IPS-18c (cell line): ENCODE measurements around the gene CUEDC2.
"Not testable (repeated sequence)": the region's sequence is repeated elsewhere in the genome, so short reads cannot be mapped to it uniquely, and the experiment has no call there.

Experiments used
- H3K4me3 ChIP-seq: 2 replicates; pipeline ENCODE4 v1.7.0; 2013; ENCODE audit warnings: low read depth, mild to moderate bottlenecking, low read length, moderate library complexity; ENCODE audit not compliant: insufficient read depth
- H3K9me3 ChIP-seq: one replicate; pipeline ENCODE4 v1.6.1; 2013; ENCODE audit warnings: mild to moderate bottlenecking, low read length, moderate library complexity; ENCODE audit not compliant: control insufficient read depth, insufficient read depth

CUEDC2 gene

GRCh38 chr10:102458656-102459055 lies 26.3 kb upstream of the CUEDC2 start:
- H3K9me3 ChIP-seq, result no peaks in the 10 kb centered on the region
- no peak overlapping the region for H3K4me3 ChIP-seq

DNA sequence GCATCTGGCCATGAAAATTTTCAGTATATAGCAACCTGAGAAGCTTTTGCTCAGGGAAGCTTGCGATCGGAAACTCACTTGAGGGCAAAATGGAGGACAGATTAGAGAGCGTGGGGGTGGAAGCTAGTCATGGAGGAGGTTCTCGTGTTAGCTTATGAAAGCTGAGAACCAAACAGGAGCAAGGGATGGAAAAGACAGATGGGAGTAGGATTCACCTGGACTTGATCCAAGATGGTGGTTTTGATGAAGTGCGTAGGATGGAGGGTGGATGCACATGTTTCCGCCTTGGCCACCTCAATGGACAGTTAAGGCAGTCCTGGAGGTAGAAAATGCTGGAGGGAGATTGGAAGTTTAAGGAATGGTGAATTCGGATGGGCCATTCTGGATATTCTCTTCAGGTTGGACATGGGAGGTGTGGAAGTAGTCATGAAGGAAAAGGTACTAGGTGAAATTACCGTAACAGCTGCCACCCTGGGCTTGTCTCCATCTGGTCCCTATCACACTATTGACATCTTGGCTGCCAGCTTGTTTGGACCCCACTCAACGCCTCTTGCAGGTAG lies 25.3 kb upstream of the CUEDC2 start:
- no peaks in the 10 kb centered on the region for H3K9me3 ChIP-seq

DNA sequence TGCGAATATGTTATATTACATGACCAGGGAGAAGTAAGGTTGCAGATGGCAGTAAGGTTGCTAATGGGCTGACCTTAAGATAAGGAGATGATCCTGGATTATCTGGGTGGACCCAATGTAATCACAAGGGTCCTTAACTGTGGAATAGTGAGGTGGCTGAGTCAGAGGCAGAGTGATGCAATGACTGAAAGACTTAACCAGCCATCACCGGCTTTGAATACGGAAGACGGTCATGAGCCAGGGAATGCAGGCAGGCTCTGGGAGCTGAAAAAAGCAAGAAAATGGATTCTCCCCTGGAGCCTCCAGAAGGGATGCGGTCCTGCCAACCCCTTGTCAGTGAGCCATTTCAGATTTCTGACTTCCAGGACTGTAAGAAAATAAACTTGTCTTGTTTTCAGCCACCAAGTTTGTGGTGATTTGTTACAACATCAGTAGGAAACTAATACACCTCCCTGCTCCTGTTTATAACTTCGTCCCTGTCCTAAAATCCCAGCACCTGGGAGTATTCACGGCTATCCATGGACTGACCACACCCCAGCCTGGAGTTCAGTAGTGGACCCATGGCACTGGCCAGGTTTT lies 23.6 kb upstream of the CUEDC2 start:
- Histone ChIP-seq H3K9me3 (no peaks in the 10 kb centered on the region), H3K4me3 (no peak overlapping the region)

More for the DNA sequence above, 25.3 kb upstream of the CUEDC2 start:
- H3K4me3 ChIP-seq, result no peak overlapping the region

DNA sequence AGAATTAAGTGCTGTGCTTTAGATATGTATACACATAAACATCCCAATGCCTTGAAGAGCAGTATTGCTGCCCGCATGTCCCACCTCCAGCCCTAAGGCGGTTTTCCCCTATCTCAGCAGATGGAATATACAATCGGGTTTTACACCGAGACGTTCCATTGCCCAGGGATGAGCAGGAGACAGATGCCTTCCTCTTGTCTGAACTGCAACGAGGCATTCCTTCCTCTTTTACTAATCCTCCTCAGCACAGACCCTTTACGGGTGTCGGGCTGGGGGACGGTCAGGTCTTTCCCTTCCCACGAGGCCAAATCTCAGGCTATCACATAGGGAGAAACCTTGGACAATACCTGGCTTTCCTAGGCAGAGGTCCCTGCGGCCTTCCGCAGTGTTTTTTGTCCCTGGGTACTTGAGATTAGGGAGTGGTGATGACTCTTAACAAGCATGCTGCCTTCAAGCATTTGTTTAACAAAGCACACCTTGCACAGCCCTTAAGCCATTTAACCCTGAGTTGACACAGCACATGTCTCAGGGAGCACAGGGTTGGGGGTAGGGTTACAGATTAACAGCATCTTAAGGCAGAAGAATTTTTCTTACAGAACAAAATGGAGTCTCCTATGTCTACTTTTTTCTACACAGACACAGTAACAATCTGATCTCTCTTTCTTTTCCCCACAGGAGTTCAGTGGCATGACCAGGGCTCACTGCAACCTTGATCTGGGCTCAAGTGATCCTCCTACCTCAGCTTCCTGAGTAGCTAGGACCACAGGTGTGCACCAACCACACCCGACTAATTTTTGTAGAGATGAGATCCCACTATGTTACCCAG lies 22.5 kb upstream of the CUEDC2 start:
- not testable (repeated sequence) for H3K4me3 ChIP-seq

DNA sequence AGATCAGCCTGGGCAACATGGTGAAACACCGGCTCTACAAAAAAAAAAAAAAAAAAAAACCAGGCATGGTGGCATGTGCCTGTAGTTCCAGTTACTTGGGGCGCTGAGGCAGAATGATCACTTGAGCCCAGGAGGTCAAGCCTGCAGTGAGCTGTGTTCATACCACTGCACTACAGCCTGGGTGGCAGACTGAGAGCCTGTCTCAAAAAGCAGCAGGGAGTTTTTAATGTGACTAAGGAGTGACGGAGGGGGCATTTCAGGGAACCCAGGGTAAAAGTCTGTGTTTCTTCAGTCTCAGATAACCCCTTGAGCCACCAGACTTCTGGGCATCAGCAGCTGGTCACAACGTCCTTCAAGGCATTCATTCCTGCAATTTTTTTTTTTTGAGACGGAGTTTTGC lies 21.1 kb upstream of the CUEDC2 start:
- peak overlapping the region; percentile 31 for H3K4me3 ChIP-seq

More for the DNA sequence above, 22.5 kb upstream of the CUEDC2 start:
- not testable (repeated sequence) for H3K9me3 ChIP-seq

DNA sequence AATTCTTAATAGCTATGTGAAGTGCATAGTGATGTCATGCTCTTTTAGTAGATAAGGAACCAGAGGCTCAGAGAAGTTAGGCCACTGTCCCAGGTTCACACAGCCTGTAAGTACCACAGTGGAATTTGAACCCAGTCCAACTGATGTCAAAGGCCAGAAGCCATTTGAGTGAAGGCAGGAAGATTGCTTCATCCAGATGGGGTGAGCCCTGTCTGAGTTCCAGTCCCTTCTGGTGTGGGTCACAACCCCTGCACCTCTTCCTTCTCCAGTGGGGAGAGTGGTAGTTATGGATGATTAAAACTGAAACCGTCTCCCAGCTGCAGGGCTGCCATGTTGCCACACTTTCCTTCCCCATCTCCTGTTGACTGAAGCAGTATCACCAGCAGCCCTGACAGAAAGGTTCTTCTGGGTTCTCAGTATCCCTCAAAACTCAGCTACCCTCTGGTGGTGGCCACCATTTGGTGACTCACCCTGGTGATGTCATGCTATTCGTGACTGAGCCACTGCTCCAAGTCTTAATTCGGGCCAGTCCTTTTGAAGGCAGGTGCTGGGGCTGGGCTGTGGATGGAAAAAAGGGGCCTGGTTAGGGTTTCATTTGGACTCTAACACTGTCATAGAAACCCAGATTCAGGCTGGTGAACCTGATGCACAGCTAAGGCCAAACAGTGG lies 20.4 kb upstream of the CUEDC2 start:
- Histone ChIP-seq H3K9me3 (no peaks in the 10 kb centered on the region), H3K4me3 (no peak overlapping the region)

More for the DNA sequence above, 21.1 kb upstream of the CUEDC2 start:
- H3K9me3 ChIP-seq, result no peaks in the 10 kb centered on the region

GRCh38 chr10:102451105-102451969 lies 19.0 kb upstream of the CUEDC2 start, which contains the start of gene C10orf95:
TSS of gene C10orf95 (minus strand) at chr10:102451543. CDS start at chr10:102451093, 450 bp downstream.
- no peaks in the 10 kb centered on the region for H3K9me3 ChIP-seq
- H3K4me3 ChIP-seq, result peak within 1 kb of the TSS; percentile 89

GRCh38 chr10:102450374-102451104 lies 18.2 kb upstream of the CUEDC2 start:
- Histone ChIP-seq H3K9me3 (no peaks in the 10 kb centered on the region), H3K4me3 (peak overlapping the region; percentile 89)

DNA sequence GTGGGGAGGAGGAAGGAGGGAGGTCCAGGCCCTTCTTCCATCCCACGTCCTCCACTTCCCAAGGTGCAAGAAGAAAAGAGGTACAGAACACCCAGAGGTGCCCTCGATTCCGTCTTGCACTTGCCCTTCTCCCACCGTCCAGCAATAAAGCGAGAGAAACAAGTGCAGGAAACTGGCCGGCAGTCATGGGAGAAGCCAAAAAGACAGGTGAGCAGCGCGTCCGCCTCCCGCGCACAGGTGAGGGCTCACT lies 17.7 kb upstream of the CUEDC2 start:
- H3K9me3 ChIP-seq, result no peaks in the 10 kb centered on the region
- peak overlapping the region; percentile 89 for H3K4me3 ChIP-seq

GRCh38 chr10:102449321-102450123 lies 17.1 kb upstream of the CUEDC2 start:
- H3K9me3 ChIP-seq, result no peaks in the 10 kb centered on the region
- peak overlapping the region; percentile 89 for H3K4me3 ChIP-seq

GRCh38 chr10:102444851-102445250 lies 12.5 kb upstream of the CUEDC2 start:
- no peaks in the 10 kb centered on the region for H3K9me3 ChIP-seq
- no peak overlapping the region for H3K4me3 ChIP-seq

- H3K9me3 ChIP-seq, result no peaks in the 10 kb centered on the region
- no peak overlapping the region for H3K4me3 ChIP-seq
Observed at GRCh38 chr10:102438374-102438773, 6.0 kb upstream of the CUEDC2 start.

DNA sequence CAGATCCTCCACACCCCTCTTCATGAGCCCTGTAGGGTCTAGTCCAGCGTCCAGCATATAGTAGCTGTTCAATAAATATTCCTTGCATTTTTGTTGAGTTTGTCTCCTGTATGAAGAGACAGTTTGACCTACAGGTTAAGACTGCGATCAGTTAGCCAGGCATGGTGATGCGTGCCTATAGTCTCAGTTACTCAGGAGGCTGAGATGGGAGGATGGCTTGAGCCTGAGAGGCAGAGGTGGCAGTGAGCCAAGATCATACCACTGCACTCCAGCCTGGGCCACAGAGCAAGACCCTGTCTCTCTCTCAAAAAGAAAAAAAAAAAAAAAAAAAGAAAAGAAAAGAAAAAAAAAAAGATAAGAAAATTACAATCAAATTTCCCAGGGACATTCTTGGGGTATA lies 5.1 kb upstream of the CUEDC2 start:
- no peak overlapping the region for H3K4me3 ChIP-seq
- no peaks in the 10 kb centered on the region for H3K9me3 ChIP-seq

DNA sequence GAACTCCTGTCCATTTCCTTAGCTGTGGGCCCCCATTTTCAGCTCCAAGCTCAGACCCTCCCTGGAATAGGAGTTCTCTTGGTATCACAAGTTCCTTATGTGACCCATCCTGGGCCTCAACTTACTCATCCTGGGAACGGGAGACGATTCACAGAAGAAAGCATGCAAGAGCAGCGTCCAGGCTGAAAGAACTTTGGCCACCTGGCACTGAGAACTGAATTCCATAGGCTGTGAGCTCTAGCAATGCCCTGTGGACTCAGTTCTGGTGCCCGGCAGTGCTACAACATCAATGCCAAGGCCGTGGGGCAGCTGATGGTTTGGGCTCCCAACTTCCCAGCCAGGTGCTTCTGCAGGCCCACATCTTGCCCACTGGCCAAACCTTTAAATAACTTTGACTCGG lies 3.9 kb upstream of the CUEDC2 start:
- no peak overlapping the region for H3K4me3 ChIP-seq
- H3K9me3 ChIP-seq, result no peaks in the 10 kb centered on the region

DNA sequence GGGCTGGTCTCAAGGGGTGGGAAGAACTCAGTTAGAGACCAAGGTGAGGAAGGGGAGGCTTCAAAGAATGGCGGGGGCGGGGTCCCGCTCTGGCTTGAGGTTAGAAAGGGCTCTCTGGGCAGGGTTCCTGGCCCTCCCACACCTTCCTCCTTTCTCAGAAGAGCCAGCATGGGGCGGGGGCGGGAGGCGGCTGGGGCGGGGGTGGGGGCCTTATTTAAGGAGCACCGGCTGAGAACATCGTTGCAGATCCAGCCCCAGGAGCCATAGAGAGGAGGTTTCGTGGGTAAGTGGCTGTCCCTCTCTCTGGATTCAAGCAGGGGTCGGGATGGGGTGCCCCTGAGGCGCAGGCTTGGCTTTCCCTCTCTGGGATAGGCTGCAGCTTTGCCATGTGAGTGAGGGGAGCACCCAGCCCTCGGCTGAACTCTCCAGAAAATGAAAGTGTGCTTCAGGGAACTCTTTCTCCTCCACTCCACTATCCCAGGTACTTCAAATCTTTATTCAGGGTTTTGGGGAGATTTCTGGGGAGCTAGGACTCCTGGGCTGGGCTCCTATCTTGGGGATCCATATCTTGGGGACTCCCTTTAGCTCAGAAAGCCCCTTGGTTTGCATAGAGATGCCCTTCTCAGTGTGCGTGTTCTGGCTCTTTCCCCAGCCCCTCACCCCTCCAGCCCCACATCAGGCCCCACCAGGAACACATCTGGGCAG lies 3.3 kb upstream of the CUEDC2 start:
- no peaks in the 10 kb centered on the region for H3K9me3 ChIP-seq
- H3K4me3 ChIP-seq, result no peak overlapping the region; the same call in 1 of the 2 replicates
